NCI-H2029 (cell line): Measurements from ENCODE around the gene SEZ6L.
A peak's percentile ranks its signal among the peaks of the same experiment; 100 is the strongest.

Experiments
- DNase-seq: peaks from one replicate; lab custom pipeline; 2025; lab: John Stamatoyannopoulos, UW

The SEZ6L gene

DNA sequence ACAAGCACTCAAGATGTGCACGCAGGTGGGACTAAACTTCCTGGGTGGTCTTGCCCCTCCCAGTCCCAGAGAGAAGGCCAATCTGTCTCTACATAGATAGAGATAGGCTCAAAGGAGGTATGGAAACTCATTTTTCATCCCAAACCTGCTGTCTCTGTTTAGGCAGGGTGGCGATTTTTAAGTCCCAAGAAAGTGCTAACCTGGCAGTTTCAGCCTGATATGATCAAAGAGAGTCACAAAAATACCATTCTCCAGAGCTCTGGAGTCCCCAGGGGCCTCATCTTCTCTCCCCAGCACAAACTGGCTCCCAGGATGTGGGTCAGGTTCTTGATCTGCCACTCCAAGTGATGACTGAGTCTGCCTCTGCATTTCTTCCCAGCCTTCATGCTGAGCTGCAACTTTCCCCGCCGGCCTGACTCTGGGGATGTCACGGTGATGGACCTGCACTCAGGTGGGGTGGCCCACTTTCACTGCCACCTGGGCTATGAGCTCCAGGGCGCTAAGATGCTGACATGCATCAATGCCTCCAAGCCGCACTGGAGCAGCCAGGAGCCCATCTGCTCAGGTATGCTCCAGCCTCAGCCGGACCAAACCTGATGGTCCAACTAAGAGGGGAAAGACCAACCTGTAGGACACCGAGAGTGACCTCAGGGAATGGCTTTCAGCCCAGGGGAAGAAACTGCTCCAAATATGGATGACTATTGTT lies 129.5 kb downstream of the SEZ6L start:
- DNase-seq = no peak

DNA sequence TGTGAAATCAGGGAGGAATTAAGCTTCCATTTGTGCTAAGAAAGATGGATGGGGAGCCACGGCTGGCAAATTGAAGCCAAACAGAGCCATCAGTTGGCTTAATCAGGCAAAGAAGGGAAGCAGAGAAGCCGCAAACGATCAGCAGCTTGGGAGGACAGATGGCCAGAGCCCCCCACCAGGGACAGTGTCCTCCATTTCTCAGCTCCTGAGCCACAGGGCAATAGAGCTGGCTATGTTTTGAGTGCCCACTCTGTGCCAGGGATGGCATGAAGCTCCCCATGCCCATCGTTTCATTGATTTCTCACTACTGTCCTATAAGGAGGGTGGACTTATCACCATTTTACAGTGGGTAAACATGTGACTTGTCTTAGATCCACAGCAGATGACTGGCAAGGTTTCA lies 133.5 kb downstream of the SEZ6L start:
- DNase-seq = no peak

DNA sequence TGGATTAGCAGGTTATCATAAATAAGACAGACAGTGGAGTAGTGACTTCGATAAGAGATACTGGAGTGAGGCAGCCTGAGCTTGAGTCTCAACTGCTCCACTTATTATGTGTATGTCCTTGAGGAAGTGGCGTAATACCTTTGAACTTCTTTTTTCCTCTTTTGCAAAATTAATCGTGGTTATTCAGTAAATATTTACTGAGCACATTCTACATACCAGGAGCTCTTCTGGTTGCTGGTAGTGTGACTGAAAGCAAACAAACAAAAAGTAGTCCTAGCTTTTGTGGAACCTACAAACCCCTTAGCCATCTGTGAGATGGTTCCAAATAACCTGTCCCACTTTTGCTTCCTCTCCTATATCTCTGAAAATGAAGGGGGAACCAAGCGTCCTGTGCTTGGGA lies 134.2 kb downstream of the SEZ6L start:
- no peak for DNase-seq

DNA sequence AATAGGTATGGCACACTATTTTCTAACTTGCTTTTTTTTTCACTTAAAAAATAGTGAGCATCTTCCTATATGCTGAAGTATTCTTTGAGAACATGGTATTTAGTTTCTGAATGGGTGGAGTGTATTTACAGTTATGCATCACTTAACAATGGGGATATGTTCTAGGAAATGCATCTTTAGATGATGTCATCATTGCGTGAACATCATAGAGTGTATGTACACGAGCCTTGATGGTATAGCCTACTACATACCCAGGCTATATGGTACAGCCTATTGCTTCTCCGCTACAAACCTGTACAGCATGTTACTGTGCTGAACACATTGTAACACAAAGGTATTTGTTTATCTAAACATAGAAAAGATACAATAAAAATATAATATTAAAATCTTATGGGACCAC lies 135.5 kb downstream of the SEZ6L start:
- no peak for DNase-seq

DNA sequence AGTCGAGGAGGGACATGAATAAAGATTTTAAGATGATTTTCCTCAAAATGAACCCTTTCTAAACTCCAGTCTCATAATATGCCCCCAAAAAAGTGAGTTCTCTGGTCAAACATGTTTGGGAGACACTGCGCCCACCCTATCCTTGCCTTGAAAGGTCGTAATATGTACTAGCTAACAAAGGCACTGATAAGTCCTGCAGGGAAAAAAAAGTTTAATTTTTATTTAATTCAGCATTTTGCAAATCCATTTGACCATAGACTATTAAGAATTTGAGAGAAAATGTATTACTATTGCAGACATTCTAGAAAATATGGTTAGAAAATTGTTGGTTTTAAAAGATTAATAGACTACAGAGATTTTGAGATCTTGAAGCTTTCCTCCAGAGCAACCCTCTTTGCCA lies 139.2 kb downstream of the SEZ6L start:
- no peak for DNase-seq

DNA sequence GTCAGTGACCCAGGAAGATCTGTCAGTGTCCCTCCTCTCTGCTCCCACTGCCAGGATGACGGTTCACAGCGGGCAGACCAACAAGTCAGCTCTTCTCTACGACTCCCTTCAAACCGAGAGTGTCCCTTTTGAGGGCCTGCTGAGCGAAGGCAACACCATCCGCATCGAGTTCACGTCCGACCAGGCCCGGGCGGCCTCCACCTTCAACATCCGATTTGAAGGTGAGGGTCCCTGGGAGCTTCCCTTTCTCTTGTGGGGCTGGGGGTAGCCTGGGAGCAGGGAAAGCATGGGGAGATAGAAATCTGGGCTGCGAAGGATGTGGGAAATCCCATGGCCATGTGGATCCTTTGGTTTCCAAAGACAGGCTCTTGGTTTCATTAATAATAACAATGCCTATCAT lies 141.4 kb downstream of the SEZ6L start:
- no peak for DNase-seq

DNA sequence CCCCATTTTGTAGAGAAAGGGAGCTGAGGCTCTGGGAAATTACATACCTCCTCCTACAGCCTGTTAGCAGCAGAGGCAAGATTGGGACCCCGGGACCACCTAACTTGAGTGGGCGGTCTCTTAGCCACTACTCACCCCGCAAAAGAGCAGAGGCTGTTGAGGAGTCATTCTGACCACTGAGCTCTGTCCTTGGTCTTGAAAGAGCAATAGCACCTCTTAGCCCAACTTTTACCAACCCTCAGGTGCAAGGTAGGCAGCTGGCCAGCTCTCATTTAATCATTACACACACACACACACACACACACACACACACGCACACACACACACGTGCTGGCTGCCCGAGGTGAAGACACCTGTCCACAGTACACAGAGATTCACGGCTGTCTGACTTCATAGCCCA lies 144.0 kb downstream of the SEZ6L start:
- DNase-seq = no peak

DNA sequence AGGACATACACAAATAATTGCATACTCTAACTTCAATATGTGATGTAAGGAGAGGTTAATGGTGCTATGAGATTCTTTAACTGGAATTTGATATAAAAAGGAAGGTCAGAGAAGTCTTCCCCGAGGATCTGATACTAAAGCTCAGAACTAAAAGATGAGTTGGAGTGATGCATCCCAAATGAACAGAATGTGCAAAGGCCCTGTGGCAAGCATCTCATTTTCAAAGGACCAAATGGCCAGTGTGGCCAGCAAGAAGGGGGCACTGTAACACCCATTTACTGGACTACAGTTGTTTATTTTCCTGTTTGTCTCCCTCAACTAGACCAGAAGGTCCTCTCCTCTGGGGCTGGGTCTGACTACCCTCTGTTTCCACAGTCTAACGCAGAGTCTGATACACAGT lies 144.9 kb downstream of the SEZ6L start:
- no peak for DNase-seq

DNA sequence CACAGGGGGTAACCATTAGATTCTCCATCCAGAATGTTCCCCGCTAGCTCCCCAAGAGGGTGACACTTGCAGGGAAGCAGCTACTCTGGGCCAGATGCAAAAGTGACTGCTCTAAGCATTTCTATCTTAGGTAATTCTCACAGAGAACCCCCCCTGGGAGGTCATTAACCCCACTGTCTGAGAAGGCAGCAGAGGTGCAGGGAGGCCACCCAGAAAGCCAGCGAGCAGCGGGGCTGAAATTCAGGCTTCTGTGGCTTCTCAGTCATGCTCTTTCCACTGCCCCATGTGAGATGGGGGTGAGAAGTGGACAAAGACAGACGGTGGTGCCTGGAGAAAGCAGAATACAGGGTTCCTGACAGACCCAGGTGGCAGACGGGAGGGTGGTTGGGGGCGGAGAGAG lies 145.4 kb downstream of the SEZ6L start:
- no peak for DNase-seq

DNA sequence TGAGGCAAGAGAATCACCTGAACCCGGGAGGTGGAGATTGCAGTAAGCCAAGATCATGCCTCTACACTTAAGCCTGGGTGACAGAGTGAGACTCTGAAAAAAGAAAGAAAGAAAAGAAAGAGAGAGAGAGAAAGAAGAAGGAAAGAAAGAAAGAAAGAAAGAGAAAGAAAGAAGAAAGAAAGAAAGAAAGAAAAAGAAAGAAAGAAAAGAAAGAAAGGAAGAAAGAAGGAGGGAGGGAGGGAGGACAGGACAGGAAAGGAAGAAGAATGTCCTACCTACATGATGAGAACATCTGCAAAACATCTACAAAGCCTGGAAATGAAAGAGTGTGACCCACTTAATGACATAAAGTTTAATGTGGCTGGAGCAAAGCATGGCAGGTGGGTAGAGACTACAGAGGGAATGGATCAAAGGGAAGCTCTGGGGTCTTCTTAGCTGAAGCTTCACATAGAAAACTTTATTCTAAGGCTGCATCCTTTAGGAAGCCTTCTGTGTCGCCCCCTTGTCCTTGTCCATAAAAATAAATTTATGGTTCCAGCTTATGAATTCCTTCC lies 147.5 kb downstream of the SEZ6L start:
- no peak for DNase-seq

DNA sequence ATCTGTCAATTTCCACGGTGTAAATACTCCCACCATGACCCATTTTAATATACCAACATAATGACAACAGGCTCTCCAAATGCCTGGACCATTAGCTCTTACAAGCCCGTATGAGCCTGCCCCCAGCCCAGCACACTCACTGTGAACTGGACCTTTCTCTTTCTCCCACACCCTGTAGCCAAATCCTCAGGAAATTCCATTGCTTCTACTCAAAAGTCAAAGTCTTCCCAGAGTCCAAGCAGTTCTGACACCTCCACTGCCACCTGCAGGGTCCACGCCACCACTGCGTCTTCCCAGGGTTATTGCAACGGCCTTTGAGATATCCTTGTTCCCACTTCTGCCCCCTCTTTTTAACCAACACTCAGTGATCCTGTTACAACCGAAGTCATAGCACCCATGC lies 149.7 kb downstream of the SEZ6L start:
- no peak for DNase-seq

DNA sequence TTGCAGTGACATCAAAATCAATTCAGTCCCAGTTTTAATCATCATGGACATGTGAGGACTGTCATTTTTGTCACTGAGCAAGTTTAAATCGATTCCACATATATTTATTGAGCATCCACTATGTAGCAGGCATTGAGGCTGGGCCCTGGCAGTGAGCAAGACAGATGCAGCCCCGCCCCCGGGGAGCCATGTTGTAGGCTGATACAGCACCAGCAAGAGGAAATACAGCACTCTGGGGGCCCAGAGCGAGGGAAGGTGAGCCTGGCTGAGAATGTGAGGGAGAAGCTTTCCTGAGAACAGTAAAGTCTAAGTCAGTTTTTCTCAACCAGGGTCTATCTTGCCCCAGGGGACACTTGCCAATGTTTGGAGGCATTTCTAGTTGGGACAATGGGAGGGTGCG lies 151.2 kb downstream of the SEZ6L start:
- DNase-seq = no peak

DNA sequence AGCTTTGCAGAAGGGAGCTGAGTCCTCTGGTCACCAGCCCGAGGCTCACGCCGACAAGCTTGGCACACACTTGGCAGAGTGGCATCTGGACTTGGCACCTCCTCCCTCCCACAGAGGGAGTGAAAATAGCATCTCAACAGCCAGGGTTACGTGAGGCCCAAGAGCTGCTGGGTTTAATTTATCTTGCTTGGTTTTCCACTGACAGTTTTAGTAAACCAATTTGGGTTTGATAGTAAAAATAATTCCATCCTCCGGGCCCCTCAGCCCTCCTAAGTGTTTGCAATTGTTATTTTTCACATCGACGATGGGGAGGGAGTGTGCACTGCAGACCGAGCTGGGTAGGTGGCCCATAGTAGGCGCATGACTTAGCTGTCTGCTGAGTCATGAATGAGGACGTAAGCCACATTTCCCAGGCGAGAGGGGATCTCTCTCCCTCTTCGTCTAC lies 152.2 kb downstream of the SEZ6L start:
- DNase-seq = no peak

DNA sequence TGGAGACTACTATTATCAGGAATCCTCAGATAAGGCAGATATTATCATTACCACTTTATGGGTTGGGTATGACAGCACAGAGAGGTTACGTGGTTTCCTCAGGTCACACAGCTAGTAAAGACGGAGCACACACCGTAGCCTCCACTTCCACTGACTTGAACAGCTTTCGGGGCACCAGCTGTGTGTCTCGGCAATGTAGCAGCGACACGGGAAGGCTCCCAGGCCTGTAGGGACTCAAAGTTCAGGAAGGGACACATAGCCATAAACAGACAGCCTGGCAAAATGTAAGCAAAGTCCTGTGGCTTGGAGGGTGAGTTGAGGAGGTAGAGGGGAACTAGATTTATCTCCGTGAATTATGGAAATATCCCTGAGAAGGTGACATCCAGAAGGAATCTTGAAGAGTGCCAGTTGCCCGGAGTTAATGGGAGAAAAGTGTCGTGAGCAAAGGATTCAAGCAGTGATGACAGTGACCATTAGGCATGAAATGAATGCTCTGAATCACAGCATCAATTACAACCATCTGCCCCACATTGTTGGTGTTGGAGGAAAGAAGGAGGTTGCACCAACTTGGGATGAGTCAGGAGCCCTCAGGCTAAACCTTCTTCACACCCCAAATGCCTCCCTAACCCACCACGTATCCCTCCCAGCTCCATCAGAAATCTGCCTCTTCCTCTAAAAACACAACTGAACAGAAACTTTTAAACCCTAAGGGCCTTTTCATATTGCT lies 153.1 kb downstream of the SEZ6L start:
- no peak for DNase-seq

DNA sequence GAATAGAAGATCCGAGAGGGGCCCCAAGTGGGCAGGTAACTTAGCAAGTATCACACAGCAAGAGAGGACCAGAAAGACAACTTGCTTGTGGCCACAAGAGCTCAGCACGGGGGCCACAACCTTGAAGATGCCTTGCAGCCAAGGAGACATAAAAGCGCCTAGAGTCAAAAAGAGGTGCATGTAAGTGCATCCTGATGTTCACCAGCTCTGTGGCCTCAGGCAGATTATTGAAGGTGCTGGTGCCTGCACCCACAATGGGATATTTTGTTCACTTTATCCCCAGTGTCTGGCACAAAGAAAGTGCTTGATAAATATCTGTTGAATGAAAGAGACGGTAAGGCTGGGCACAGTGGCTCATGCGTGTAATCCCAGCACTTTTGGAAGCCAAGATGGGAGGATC lies 153.8 kb downstream of the SEZ6L start:
- no peak for DNase-seq

DNA sequence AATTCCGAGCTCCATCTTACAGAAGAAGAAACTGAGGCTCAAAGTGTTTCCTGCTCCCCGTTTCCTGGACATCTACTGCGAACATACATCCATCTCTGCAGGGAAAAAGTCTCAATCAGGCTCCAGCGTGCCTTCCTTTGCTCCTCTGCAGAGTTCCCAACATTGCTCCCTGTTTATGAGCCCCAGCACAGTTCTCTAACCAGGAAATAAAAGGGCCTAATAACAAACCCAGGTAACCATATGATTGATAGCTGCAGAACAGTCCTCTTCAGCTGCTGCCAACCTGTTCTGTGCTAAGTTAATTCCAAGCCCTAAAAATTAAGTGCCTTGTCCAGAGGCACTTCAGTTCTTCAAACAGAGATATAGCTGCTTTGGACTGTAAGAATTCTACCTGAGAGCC lies 154.9 kb downstream of the SEZ6L start:
- DNase-seq = no peak

DNA sequence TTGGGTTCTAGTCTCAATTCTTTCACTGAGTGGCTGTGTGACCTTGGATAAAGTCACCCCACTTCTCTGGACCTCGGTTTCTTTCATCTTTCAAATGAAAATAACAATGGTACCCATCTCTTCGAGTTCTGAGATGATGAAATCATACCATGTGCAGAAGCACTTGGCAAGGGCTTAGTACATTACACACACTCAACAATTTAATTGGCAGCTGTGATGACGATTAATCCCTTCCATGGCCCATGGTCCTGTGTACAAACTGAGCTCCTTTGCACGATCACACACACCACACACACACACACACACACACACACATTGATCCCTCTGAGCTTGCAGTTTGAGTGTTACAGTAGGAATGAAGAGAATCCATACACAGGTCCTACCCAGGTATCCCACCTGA lies 156.4 kb downstream of the SEZ6L start:
- DNase-seq = peak; percentile 72

DNA sequence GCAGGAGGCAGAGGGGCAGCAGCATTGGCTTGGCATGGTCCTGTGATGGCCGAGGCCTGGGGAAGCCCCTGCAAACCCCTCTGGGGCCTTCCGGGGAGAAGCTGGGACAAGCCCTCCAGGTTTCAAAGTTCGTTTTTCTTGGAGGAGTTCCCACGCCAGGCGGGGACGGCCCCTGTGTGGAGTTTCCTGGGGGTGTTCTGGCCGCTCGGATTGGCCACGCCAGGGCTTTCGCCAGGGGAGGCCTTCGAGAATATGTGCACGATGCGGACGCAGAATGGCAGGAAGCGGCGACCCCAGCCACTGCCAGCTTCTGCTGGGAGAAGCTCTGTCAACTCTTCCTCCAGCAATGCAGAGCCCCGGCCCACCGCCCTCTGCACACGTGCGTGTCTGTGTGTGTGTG lies 157.5 kb downstream of the SEZ6L start:
- DNase-seq = no peak

DNA sequence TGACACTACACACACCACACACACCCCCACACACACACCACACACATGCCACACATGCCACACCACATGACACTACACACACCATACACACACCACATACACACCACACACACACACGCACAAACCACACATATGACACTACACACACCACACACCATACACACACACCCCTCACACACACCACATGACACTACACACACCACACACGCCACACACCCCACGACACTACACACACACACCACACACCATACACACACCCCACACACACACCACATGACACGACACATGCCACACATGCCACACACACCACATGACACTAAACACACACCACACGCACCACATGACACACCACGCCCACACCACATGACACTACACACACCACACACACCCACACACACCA lies 158.0 kb downstream of the SEZ6L start:
- no peak for DNase-seq

DNA sequence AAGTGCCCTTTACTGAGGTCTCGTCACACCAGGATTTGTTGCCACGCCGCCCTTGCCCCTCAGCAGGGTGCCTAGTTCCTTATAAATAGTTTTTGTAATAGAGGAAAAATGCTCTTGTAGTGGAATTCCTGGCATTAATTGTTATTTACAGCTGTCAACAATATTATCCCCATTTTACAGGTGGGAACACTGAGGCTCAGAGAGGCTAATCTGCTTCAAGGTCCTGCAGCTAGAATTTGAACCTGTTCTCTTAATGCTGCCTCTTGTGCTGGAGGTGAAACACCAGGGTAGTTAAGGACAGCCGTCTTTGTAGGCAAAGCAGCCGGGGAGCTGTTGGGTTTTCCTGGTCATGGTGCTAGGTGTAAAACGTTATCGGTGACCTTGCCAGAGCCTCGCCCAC lies 159.0 kb downstream of the SEZ6L start:
- no peak for DNase-seq

DNA sequence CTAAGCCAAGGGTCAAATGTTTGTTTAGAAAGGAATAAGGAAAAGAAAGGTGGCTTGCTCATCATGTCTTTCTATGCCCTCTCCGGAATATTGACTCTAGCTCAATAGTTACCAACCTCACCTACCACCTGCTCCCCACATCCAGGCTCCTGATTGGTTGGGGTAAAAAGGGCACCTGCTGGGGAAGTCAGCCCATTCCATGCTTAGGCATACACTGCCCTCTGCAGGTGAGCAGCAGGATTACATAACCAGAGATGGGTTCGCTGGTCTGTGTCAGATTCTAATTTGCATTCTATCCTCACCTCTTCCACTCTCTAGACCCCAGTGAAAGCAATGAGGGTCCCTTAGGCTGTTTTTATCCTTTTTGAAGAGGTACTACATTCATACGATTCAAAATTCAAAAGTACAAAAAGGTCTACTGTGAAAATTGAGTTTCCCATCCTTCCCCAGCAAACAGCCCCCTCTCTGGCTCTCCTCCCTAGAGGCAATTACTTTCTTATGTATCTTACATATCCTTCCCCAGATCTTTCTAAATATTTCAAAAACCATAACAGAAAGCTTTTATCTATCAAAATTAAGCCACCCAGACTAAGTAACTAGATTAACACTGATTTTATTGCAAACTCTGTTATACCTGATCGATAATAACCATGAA lies 161.8 kb downstream of the SEZ6L start:
- DNase-seq = peak; percentile 90

DNA sequence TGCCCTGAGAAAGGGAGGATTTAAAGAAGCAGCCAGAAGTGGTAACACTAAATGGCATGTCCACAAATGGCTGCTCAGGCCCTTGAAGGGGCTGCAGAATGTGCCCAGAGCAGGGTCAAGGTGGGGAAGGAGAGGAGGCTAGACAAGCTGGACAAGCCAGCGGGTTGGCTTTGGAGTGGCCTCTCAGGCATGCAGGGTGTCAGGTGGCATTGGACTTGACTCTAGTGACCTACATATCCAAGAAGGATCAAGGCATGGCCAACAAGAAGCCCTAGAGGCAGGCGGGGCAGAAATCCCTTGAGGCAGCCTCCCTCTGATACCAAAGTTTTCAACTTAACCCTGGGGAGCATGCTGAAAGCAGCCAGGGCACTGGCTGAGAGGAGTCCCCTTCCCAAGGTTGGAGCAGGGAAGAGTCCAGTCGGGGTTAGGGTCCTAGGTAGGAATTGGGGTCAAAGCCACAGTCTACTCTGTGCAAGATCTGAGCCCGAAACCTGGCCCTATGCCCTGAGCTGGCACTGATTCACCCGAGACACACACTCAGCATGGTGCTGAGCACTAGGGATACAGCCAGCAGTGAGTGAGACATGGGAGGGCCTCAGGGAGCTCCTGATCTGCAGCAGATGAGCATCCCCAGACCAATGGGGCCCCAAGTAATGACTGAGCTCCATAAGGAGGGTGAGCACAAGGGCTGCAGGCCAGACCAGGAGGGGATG lies 164.0 kb downstream of the SEZ6L start:
- no peak for DNase-seq
